ENCODE measurements around the gene DNTT.

DNA sequence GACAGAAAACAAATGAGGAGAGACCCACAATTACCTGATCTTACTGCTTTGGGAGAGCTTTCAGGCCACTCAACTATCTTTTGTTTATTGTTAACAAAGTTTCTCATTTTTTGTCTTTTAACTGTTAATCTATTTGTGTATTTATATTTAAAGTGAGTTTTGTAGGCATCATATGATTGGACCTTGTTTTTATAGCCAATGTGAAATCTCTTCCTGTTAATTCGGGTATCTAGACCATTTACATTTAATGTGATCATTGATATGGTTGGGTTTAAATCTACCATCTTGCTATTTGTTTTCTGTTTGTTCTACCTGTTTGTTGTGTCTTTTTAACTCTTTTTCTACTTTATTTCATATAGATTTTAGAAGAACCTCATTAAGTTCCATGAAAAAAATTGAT is 42.1 kb downstream of the DNTT start:
- TF ChIP-seq KLF16 (tag by site-specific recombination; IDR thresholded peaks at IDR 0.05) (no peak), ZNF670 (tag by site-specific recombination; IDR thresholded peaks at IDR 0.05; ENCODE audit: low read depth) (no peak), SP3 (tag by site-specific recombination; IDR thresholded peaks at IDR 0.05) (no peak), ZNF558 (tag by site-specific recombination; IDR thresholded peaks at IDR 0.05) (no peak), SCRT2 (tag by site-specific recombination; IDR thresholded peaks at IDR 0.05) (no peak), SALL2 (tag by site-specific recombination; IDR thresholded peaks at IDR 0.05; ENCODE audit: borderline replicate concordance) (no peak), ZNF473 (tag by site-specific recombination; IDR thresholded peaks at IDR 0.05) (no peak), ZNF423 (tag by site-specific recombination; IDR thresholded peaks at IDR 0.05) (no peak)
- TF ChIP-seq, protein P1, sequence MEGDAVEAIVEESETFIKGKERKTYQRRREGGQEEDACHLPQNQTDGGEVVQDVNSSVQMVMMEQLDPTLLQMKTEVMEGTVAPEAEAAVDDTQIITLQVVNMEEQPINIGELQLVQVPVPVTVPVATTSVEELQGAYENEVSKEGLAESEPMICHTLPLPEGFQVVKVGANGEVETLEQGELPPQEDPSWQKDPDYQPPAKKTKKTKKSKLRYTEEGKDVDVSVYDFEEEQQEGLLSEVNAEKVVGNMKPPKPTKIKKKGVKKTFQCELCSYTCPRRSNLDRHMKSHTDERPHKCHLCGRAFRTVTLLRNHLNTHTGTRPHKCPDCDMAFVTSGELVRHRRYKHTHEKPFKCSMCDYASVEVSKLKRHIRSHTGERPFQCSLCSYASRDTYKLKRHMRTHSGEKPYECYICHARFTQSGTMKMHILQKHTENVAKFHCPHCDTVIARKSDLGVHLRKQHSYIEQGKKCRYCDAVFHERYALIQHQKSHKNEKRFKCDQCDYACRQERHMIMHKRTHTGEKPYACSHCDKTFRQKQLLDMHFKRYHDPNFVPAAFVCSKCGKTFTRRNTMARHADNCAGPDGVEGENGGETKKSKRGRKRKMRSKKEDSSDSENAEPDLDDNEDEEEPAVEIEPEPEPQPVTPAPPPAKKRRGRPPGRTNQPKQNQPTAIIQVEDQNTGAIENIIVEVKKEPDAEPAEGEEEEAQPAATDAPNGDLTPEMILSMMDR (tag by site-specific recombination; IDR thresholded peaks at IDR 0.05): no peak
- TF ChIP-seq, protein P2, sequence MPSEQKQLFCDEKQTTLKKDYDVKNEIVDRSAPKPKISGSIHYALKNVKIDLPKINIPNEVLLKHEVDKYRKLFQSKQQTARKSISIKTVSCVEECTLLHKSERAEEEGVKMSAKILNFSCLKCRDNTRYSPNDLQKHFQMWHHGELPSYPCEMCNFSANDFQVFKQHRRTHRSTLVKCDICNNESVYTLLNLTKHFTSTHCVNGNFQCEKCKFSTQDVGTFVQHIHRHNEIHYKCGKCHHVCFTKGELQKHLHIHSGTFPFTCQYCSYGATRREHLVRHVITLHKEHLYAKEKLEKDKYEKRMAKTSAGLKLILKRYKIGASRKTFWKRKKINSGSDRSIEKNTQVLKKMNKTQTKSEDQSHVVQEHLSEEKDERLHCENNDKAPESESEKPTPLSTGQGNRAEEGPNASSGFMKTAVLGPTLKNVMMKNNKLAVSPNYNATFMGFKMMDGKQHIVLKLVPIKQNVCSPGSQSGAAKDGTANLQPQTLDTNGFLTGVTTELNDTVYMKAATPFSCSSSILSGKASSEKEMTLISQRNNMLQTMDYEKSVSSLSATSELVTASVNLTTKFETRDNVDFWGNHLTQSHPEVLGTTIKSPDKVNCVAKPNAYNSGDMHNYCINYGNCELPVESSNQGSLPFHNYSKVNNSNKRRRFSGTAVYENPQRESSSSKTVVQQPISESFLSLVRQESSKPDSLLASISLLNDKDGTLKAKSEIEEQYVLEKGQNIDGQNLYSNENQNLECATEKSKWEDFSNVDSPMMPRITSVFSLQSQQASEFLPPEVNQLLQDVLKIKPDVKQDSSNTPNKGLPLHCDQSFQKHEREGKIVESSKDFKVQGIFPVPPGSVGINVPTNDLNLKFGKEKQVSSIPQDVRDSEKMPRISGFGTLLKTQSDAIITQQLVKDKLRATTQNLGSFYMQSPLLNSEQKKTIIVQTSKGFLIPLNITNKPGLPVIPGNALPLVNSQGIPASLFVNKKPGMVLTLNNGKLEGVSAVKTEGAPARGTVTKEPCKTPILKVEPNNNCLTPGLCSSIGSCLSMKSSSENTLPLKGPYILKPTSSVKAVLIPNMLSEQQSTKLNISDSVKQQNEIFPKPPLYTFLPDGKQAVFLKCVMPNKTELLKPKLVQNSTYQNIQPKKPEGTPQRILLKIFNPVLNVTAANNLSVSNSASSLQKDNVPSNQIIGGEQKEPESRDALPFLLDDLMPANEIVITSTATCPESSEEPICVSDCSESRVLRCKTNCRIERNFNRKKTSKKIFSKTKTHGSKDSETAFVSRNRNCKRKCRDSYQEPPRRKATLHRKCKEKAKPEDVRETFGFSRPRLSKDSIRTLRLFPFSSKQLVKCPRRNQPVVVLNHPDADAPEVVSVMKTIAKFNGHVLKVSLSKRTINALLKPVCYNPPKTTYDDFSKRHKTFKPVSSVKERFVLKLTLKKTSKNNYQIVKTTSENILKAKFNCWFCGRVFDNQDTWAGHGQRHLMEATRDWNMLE (tag by site-specific recombination; conservative IDR thresholded peaks at IDR 0.05; ENCODE audit: low read depth): no peak
- TF ChIP-seq, protein P3, sequence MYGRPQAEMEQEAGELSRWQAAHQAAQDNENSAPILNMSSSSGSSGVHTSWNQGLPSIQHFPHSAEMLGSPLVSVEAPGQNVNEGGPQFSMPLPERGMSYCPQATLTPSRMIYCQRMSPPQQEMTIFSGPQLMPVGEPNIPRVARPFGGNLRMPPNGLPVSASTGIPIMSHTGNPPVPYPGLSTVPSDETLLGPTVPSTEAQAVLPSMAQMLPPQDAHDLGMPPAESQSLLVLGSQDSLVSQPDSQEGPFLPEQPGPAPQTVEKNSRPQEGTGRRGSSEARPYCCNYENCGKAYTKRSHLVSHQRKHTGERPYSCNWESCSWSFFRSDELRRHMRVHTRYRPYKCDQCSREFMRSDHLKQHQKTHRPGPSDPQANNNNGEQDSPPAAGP (tag by site-specific recombination; IDR thresholded peaks at IDR 0.05): no peak

Measured in HEK293 (cell line).